ENCODE measurements around the gene GMCL1.

DNA sequence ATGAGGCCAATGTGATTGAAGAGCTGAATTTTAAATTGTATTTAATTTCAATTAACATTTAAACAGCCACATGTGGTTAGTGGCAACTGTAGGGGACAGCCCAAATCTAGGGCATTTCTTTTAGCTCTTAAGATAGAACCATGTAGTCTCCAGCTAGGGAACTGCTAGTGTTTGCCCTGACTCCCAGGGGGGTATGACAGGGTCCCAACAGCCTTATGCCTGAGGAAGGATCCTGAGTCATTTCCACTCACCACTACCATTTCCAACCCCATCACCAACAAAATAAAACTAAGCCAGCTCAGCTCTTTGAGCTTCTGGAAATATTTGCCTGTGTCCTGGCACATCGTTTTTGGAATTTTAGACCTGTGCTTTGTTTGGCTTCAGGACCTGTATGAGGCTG is 13.7 kb upstream of the GMCL1 start:
- no peak for TF ChIP-seq MEF2D (CRISPR knock-in tag; IDR thresholded peaks at IDR 0.05)
- TF ChIP-seq, protein P1, sequence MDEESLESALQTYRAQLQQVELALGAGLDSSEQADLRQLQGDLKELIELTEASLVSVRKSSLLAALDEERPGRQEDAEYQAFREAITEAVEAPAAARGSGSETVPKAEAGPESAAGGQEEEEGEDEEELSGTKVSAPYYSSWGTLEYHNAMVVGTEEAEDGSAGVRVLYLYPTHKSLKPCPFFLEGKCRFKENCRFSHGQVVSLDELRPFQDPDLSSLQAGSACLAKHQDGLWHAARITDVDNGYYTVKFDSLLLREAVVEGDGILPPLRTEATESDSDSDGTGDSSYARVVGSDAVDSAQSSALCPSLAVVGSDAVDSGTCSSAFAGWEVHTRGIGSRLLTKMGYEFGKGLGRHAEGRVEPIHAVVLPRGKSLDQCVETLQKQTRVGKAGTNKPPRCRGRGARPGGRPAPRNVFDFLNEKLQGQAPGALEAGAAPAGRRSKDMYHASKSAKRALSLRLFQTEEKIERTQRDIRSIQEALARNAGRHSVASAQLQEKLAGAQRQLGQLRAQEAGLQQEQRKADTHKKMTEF (CRISPR knock-in tag; IDR thresholded peaks at IDR 0.05): no peak
- TF ChIP-seq MIER3 (CRISPR knock-in tag; IDR thresholded peaks at IDR 0.05; ENCODE audit: borderline replicate concordance): no peak
- TF ChIP-seq, protein P2, sequence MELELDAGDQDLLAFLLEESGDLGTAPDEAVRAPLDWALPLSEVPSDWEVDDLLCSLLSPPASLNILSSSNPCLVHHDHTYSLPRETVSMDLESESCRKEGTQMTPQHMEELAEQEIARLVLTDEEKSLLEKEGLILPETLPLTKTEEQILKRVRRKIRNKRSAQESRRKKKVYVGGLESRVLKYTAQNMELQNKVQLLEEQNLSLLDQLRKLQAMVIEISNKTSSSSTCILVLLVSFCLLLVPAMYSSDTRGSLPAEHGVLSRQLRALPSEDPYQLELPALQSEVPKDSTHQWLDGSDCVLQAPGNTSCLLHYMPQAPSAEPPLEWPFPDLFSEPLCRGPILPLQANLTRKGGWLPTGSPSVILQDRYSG (CRISPR knock-in tag; IDR thresholded peaks at IDR 0.05): no peak
- TF ChIP-seq CTCF (CRISPR knock-in tag; IDR thresholded peaks at IDR 0.05): no peak
- no peak for TF ChIP-seq ZNF329 (CRISPR knock-in tag; IDR thresholded peaks at IDR 0.05; ENCODE audit: low read depth)
- no peak for TF ChIP-seq LCORL (IDR thresholded peaks at IDR 0.05)
- TF ChIP-seq LCORL (CRISPR knock-in tag; IDR thresholded peaks at IDR 0.05): no peak
- TF ChIP-seq HDAC2 (CRISPR knock-in tag; IDR thresholded peaks at IDR 0.05): no peak
